LHCN-M2 (cell line): ENCODE measurements around the gene WWC1. TPM values are rescaled to one million over a fixed set of nuclear protein-coding genes. Genes with fewer than 3 reads are reported as not detected.
"Not testable (repeated sequence)": the region's sequence is repeated elsewhere in the genome, so short reads cannot be mapped to it uniquely, and the experiment has no call there.

ENCODE experiments used
- DNase-seq: peaks from one replicate; pipeline ENCODE4 v3.0.0-alpha.2; 2012; ENCODE audit warnings: low read depth
- total RNA-seq: library from RNA; depleted of rRNA; stranded (reverse); fragments of >200 nt; gene quantifications from 2 replicates; pipeline ENCODE4 v1.2.3, GENCODE V29; 2014

WWC1 gene
- total RNA-seq, 1 experiment from 2014 or later: 0.29 TPM

GRCh38 chr5:168307925-168308584 lies 16.6 kb downstream of the WWC1 start:
- DNase-seq: no peak

GRCh38 chr5:168308976-168309598 lies 17.6 kb downstream of the WWC1 start:
- no peak for DNase-seq

GRCh38 chr5:168310541-168310940 lies 19.1 kb downstream of the WWC1 start:
- DNase-seq: not testable (repeated sequence)

GRCh38 chr5:168311061-168311566 lies 19.7 kb downstream of the WWC1 start:
- no peak for DNase-seq

- peak; percentile 73 for DNase-seq
Observed at GRCh38 chr5:168312606-168313295, 21.3 kb downstream of the WWC1 start.

- DNase-seq: no peak
Observed at GRCh38 chr5:168313596-168314204, 22.3 kb downstream of the WWC1 start.

GRCh38 chr5:168314735-168315411 lies 23.4 kb downstream of the WWC1 start:
- DNase-seq: peak; percentile 82

GRCh38 chr5:168315416-168316138 lies 24.1 kb downstream of the WWC1 start:
- DNase-seq: no peak

- no peak for DNase-seq
Observed at GRCh38 chr5:168316139-168316578, 24.7 kb downstream of the WWC1 start.

GRCh38 chr5:168317096-168317520 lies 25.7 kb downstream of the WWC1 start:
- no peak for DNase-seq

GRCh38 chr5:168317521-168318147 lies 26.2 kb downstream of the WWC1 start:
- DNase-seq: peak; percentile 83

GRCh38 chr5:168318240-168318639 lies 26.8 kb downstream of the WWC1 start:
- DNase-seq: no peak

- DNase-seq: no peak
Observed at GRCh38 chr5:168319774-168320173, 28.3 kb downstream of the WWC1 start.

GRCh38 chr5:168320805-168321204 lies 29.4 kb downstream of the WWC1 start:
- no peak for DNase-seq

GRCh38 chr5:168324859-168325630 lies 33.6 kb downstream of the WWC1 start:
- no peak for DNase-seq

- no peak for DNase-seq
Observed at GRCh38 chr5:168327019-168327421, 35.6 kb downstream of the WWC1 start.

- no peak for DNase-seq
Observed at GRCh38 chr5:168327451-168327850, 36.0 kb downstream of the WWC1 start.

- DNase-seq: no peak
Observed at GRCh38 chr5:168327994-168328393, 36.5 kb downstream of the WWC1 start.

- DNase-seq: no peak
Observed at GRCh38 chr5:168328814-168329213, 37.4 kb downstream of the WWC1 start.

GRCh38 chr5:168329302-168329701 lies 37.9 kb downstream of the WWC1 start:
- DNase-seq: no peak
